ENCODE measurements around the gene ATRNL1. TPM values are rescaled to one million over a fixed set of nuclear protein-coding genes. Genes with fewer than 3 reads are reported as not detected.

ATRNL1 gene
- total RNA-seq, 1 experiment from 2014 or later: 1.3 TPM

- Histone ChIP-seq H3K27ac (ENCODE audit: low read depth, low read length) (no peak overlapping the region), H3K4me1 (ENCODE audit: control insufficient read depth in 1 of 2, insufficient read depth in 2 of 2, low read length in 2 of 2) (no peaks in the 10 kb centered on the region), H2AFZ (ENCODE audit: low read depth, low read length, poor library complexity, severe bottlenecking) (no peak overlapping the region), H3K9me2 (ENCODE audit: insufficient read depth) (no peaks in the 10 kb centered on the region), H3K9me3 (ENCODE audit: control insufficient read depth in 1 of 2, insufficient read depth in 1 of 2, low read depth in 1 of 2, low read length in 2 of 2) (no peaks in the 10 kb centered on the region), H3K79me2 (ENCODE audit: insufficient read depth, low read length) (no peaks in the 10 kb centered on the region), H4K20me1 (ENCODE audit: insufficient read depth) (no peaks in the 10 kb centered on the region), H3K4me3 (replicated peaks in 1 of 2; ENCODE audit: low read depth in 1 of 2, low read length in 2 of 2) (no peak overlapping the region), H3K27me3 (ENCODE audit: insufficient read depth, low read length) (0 out of 2 replicates have a peak, but pooled peaks cover 3% of the 10 kb centered on the region), H3K36me3 (ENCODE audit: control insufficient read depth in 1 of 2, insufficient read depth in 2 of 2, low read length in 2 of 2) (no peaks in the 10 kb centered on the region), H3K4me2 (ENCODE audit: low read length) (no peak overlapping the region), H3K9ac (ENCODE audit: low read length) (no peak overlapping the region)
- intact Hi-C loops (cut with micrococcal nuclease): no loop called here
- RAD21 ChIA-PET (ENCODE audit: low non-redundant PET in 1 of 2, low total read pairs in 2 of 2, uncharacterized antibody in 2 of 2, unreplicated experiment in 2 of 2): no interaction called here
- ATAC-seq (no peak), DNase-seq (ENCODE audit: low read depth, low spot score) (no peak)
- TF ChIP-seq SP1 (IDR thresholded peaks at IDR 0.05; ENCODE audit: low read depth): no peak
- no peak for TF ChIP-seq POLR2AphosphoS5 (IDR thresholded peaks at IDR 0.05; ENCODE audit: low read depth, low read length)
- TF ChIP-seq FOSL1 (IDR thresholded peaks at IDR 0.05; ENCODE audit: low read depth): no peak
- TF ChIP-seq YY1 (IDR thresholded peaks at IDR 0.05; ENCODE audit: extremely low read depth, insufficient replicate concordance, low read depth, low read length): no peak
- CTCF ChIA-PET: no interaction called here
- BruUV-seq (replicated peaks): no TSS peak
- POLR2A ChIA-PET: no interaction called here
These were observed 513.6 kb downstream of the ATRNL1 start for GRCh38 chr10:115606741-115607140.

- H3K9me2 ChIP-seq (ENCODE audit: insufficient read depth): no peaks in the 10 kb centered on the region
- H3K4me1 ChIP-seq (ENCODE audit: control insufficient read depth in 1 of 2, insufficient read depth in 2 of 2, low read length in 2 of 2): no peaks in the 10 kb centered on the region
- no peaks in the 10 kb centered on the region for H3K36me3 ChIP-seq (ENCODE audit: control insufficient read depth in 1 of 2, insufficient read depth in 2 of 2, low read length in 2 of 2)
- intact Hi-C loops (cut with micrococcal nuclease): no loop called here
- BruUV-seq (replicated peaks): no TSS peak
- TF ChIP-seq RAD21 (IDR thresholded peaks at IDR 0.05; ENCODE audit: low read depth): no peak
- TF ChIP-seq EGR1 (IDR thresholded peaks at IDR 0.05; ENCODE audit: low read depth): no peak
- no peak for TF ChIP-seq CTCF (IDR thresholded peaks at IDR 0.05 in 2 of 3, conservative IDR thresholded peaks at IDR 0.05 in 1 of 3; ENCODE audit: borderline replicate concordance in 1 of 3, insufficient read depth in 1 of 3, low read depth in 2 of 3, low read length in 2 of 3)
- no peak for TF ChIP-seq CBX3 (IDR thresholded peaks at IDR 0.05; ENCODE audit: low read depth)
- no peak for TF ChIP-seq REST (IDR thresholded peaks at IDR 0.05; ENCODE audit: low read depth)
- no peak for TF ChIP-seq SIN3A (IDR thresholded peaks at IDR 0.05; ENCODE audit: low read depth)
- no peak for TF ChIP-seq TCF7L2 (IDR thresholded peaks at IDR 0.05; ENCODE audit: borderline replicate concordance, extremely low read depth, insufficient read depth, insufficient read length)
- no peak for TF ChIP-seq MAX (IDR thresholded peaks at IDR 0.05)
- TF ChIP-seq SRF (IDR thresholded peaks at IDR 0.05; ENCODE audit: low read depth): no peak
- no peak for TF ChIP-seq JUND (IDR thresholded peaks at IDR 0.05)
- TF ChIP-seq FOSL1 (IDR thresholded peaks at IDR 0.05; ENCODE audit: low read depth): no peak
- no peak for TF ChIP-seq YY1 (IDR thresholded peaks at IDR 0.05; ENCODE audit: extremely low read depth, insufficient replicate concordance, low read depth, low read length)
- no peak for TF ChIP-seq SP1 (IDR thresholded peaks at IDR 0.05; ENCODE audit: low read depth)
- TF ChIP-seq POLR2A (IDR thresholded peaks at IDR 0.05; ENCODE audit: borderline replicate concordance, extremely low read depth, insufficient read depth, insufficient read length): no peak
- H3K4me3 ChIP-seq (replicated peaks in 1 of 2; ENCODE audit: low read depth in 1 of 2, low read length in 2 of 2): no peak overlapping the region
- no peak overlapping the region for H3K4me2 ChIP-seq (ENCODE audit: low read length)
- no peaks in the 10 kb centered on the region for H3K9me3 ChIP-seq (ENCODE audit: control insufficient read depth in 1 of 2, insufficient read depth in 1 of 2, low read depth in 1 of 2, low read length in 2 of 2)
- ATAC-seq (no peak), DNase-seq (ENCODE audit: low read depth, low spot score) (no peak)
- H4K20me1 ChIP-seq (ENCODE audit: insufficient read depth): no peaks in the 10 kb centered on the region
- H2AFZ ChIP-seq (ENCODE audit: low read depth, low read length, poor library complexity, severe bottlenecking): no peak overlapping the region
- H3K9ac ChIP-seq (ENCODE audit: low read length): no peak overlapping the region
- 0 out of 2 replicates have a peak, but pooled peaks cover 3% of the 10 kb centered on the region for H3K27me3 ChIP-seq (ENCODE audit: insufficient read depth, low read length)
- no peaks in the 10 kb centered on the region for H3K79me2 ChIP-seq (ENCODE audit: insufficient read depth, low read length)
- ChIA-PET POLR2A (no interaction called here), CTCF (no interaction called here), RAD21 (ENCODE audit: low non-redundant PET in 1 of 2, low total read pairs in 2 of 2, uncharacterized antibody in 2 of 2, unreplicated experiment in 2 of 2) (no interaction called here)
- H3K27ac ChIP-seq (ENCODE audit: low read depth, low read length): no peak overlapping the region
These were observed 531.3 kb downstream of the ATRNL1 start for GRCh38 chr10:115624448-115624847.
